ENCODE measurements around the gene ZNF273. TPM values are rescaled to one million over a fixed set of nuclear protein-coding genes. Genes with fewer than 3 reads are reported as not detected.

Gene ZNF273
- total RNA-seq, result 1.3 and 3.3 TPM in 2 replicates

GRCh38 chr7:64902806-64903721 is at the start of gene ZNF273:
ZNF273 (plus strand) TSS chr7:64903273; CDS start chr7:64903318, 45 bp downstream.

Other genes starting within 250 kb of the ZNF273 start
- 1.8 and 2.0 TPM in 2 replicates for gene ZNF107, start 237.1 kb upstream of the ZNF273 start, total RNA-seq
- gene ZNF138, start 108.8 kb upstream of the ZNF273 start, total RNA-seq, result 3.9 and 4.2 TPM in 2 replicates
- 5.6 and 7.8 TPM in 2 replicates for gene ZNF117, start 87.8 kb downstream of the ZNF273 start, total RNA-seq
- gene ERV3-1, start 103.4 kb downstream of the ZNF273 start, total RNA-seq, result 12.1 and 17.1 TPM in 2 replicates